ENCODE results near the gene ACSF2.
"Not testable (repeated sequence)": the region's sequence is repeated elsewhere in the genome, so short reads cannot be mapped to it uniquely, and the experiment has no call there.

Gene ACSF2

GRCh38 chr17:50465635-50466034, 39.6 kb downstream of the ACSF2 start:
- no peak for DNase-seq

DNA sequence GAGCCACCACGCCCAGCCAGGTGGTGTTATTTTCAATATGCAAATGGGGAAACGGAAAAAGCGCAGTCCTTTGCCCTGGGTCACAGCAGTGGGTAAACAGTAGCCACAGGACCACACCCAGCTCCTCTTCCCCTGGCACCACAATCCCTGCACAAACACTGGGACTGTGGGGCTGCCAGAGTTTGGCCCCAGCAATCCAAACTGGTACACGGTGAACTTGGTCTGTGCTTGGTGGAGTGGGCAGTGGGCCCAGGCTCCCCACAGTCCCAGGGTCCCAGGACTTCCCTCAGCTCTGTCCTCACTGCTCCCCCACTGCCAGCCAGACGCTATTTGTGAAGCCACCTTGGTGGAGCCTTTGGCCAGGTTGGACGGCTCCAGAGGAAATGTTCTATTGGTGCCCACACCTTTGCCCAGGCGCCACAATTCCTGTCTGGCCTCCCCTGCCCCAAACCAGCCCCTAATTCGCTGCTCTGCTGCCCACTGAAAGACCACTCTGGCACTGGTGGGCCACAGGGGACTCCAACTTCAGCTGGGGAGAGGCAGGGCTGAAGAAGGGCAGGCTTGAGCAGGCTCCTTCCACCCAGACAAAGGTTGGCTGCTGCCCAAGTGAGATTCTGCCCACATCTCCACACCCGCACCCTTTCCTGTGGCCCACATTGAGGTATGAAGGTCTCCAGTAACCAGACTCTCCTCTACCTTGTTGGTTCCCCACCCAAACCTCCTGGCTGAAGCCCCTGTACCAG, 40.5 kb downstream of the ACSF2 start:
- no peak for DNase-seq

DNA sequence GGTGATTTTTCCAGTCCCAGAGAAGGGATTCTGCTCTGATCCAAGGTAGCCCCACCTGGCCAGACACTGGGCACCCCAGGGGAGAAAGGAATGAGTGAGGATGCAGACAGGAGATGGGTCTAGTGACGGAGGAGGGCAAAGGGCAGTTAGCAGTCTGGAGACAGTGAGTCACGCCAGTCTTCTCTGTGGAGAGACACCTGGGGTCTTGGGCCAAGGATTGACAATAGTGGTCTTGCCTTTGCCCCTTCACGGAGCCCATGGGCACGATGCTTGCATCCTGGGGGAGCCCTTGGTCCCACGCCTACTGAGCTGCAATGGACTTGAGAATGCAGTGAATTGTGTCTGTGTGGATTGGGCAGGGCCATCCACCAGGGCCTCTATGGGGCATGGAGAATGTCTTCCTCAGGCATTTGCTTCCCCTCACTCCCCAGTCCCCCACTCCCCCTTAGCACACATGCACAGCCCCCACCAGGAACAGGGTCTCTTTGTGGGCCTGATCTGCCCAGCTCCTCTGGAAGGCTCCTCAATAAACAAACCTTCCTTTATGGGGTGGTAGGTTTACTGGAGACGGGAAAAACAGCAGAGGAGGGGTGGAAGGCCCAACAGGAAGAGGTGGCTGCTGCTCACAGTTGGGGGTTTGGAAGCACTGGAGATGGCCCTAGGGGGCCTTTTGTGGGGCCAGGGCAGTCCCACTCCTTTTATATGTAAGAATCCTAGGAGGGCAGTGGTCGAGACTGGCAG, 41.3 kb downstream of the ACSF2 start:
- no peak for DNase-seq

DNA sequence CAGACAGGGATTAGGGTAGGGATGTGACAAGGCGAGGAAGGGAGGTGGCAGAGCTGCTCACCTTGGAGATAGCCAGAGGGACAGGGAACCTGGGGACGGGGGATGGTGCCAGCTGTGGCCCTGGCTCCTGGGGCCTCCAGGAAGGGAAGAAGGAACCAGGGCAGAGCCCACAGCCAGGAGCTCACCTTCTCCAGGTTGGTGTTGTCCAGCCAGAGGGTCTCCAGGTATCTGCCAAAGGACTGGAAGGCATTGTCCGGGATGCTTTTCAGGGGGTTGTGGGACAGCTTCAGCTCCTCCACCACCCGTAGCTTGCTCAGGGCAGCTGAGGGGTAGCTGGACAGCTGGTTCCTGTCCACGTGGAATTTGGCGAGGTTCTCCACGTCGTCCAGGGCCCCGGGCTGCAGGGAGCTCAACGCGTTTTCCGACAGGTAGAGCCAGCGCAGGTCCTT, 41.9 kb downstream of the ACSF2 start:
- DNase-seq = no peak

DNA sequence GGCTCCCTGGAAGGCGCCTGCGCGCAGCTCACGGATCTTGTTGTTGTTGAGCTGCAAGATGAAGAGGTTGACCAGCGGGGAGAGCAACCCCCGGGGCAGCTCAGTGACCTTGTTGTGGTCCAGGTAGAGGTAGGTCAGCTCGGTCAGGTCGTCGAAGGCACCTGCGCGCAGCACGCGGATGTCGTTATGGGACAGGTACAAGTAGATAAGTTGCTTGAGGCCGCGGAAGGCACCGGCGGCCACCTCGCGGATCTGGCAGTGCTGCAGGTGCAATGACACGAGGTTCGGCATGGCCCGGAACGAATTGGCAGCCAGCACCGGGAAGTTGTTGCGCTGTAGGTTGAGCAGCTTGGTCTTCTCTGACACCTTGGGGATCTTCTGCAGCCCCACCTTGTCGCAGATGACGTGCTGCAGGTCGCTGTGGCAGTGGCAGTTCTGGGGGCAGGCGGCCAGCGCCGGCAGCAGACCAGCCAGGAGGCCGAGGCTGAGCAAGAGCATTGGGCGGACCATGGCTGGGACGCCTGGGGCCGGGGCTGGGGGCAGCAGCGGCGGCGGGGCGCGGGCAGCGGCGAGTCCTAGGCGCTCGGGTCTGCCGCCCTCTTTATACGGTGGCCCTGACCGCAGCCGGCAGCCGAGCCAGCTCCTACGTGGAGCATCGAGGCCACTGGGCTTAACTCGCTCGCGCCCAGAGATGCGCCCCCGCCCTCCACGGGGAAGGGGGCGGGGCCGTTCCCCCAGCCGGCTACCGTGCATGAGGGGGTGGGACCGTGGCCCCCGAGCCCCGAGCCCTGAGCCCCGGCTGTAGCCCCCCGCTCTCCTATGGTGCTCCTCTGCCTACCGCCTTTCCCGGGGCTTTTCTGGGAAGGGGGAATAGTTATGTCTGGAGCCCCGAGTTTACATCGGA, 42.5 kb downstream of the ACSF2 start, which contains the start of gene CHAD:
Gene CHAD (minus strand): TSS at position 577 of the 904 bp plus-strand sequence. CDS start 67 bp downstream, at position 510.
- DNase-seq = no peak

DNA sequence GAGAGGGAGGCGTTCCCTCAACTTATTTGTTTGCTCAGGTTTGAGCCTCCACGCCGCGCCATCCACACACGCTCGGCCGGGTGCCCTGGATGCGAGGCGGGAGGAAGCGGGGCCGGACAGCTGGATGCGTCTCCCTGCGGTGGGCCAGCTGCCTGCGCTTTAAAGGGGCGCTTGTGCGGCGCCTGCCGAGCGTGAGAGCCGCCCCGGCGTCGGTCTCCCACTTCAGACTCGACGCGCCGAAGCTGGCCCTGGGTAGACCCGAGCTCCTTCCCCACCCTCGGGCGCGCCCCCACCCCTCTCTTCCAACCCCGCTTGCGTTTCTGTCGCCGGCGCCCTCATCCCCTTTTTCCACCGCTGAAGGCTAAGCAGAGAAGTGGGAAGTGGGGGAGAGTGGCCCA, 43.2 kb downstream of the ACSF2 start:
- DNase-seq = no peak

DNA sequence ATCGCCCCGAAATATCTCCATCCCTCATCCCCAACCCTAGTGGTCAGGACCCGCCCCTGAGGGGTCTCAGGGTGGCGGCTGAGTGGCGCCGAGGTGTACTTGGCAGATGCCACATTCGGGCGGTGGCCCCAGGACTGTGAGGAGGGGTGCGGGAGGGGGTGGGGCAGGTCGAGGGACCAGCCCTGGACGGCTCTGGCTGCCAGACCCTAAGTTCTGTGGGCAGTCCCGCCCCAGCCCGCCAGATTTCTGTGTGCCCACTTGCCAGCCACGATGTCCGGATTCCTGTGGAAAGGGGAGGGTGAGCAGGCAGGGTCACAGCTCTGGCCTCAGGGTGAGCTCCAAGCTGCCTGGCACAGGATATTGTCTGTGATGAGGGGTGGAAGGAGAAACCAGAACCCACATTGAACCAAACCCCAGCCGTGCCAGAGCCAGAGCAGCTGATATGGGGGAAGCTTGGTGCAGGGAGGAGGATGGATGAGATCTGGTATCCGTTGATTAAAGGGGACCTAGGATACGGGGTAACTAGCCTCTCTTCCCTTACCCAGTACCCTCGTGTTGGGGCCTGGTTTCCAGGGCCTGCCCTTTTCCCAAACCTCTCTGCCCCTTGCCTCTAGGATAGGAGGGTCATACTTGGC, 43.8 kb downstream of the ACSF2 start:
- no peak for DNase-seq

DNA sequence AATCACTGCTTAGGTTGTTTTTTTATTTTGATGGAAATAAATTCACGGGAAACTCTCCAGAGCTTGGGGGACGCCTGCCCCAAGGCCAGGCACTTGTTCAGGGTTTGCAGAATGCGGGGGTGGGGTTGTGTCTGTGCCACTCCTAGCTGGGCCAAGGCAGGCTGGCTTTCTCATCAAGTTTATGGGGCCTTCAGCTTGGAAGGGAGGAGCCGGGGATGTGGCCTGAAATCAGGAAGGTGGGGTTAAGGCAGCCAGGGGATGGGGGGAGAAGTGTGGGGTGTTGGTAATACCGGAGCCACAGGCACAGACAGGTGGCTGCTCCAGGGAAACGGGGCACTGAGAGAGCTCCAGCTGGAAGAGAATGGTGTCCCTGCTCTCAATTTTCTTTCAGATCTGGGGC, 44.4 kb downstream of the ACSF2 start:
- no peak for DNase-seq

GRCh38 chr17:50471009-50471905, 45.2 kb downstream of the ACSF2 start:
- DNase-seq = no peak

- DNase-seq = no peak
Observed at GRCh38 chr17:50472286-50472685, 46.3 kb downstream of the ACSF2 start.

- DNase-seq = not testable (repeated sequence)
Observed at GRCh38 chr17:50472761-50473161, 46.7 kb downstream of the ACSF2 start.

GRCh38 chr17:50473901-50474300, 47.9 kb downstream of the ACSF2 start:
- DNase-seq = no peak

DNA sequence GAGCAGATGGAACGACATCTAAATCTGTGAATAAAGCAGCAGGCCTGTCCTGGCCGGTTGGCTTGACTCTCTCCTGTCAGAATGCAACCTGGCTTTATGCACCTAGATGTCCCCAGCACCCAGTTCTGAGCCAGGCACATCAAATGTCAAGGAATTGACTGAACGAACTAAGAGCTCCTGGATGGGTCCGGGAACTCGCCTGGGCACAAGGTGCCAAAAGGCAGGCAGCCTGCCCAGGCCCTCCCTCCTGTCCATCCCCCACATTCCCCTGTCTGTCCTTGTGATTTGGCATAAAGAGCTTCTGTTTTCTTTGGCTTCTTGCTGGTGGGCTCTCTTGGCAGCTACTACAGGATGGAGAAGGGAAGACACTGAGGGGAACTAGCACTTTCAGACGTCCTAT, 48.5 kb downstream of the ACSF2 start:
- DNase-seq = no peak

DNA sequence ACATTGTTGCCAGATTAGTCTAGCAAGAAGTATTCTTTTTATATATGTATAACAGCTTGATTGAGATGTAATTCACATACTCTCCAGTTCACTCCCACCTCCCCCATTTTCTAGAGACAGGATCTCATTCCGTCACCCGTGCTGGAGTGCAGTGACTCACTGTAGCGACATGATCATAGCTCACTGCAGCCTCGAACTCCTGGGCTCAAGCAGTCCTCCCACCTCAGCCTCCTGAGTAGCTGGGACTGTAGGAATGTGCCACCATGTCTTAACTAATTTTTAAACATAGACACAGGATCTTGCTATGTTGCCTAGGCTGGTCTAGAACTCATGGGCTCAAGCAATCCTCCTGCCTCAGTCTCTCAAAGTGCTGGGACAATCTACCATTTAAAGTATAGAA, 49.3 kb downstream of the ACSF2 start:
- no peak for DNase-seq

- DNase-seq = not testable (repeated sequence)
Observed at GRCh38 chr17:50475775-50476544, 49.9 kb downstream of the ACSF2 start.

GRCh38 chr17:50476545-50477315, 50.7 kb downstream of the ACSF2 start:
- DNase-seq = no peak

DNA sequence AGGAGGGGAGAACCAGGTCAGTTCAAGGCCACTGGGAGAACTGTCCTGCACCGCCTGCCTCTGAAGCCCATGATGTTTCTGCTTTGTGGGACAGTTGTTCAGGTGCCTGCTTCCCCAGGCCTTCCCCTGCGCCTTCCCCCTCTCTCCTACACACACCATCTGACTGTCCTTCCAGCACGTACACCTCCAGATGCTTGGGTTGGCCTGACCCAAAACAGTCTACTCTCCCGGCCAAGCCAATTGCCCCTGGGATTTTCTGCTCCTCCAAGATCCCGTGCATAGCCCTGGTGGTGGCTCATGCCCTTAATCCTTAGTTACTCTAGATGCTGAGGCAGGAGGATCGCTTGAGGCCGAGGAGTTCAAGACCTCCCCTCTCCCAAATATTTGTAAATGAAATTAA, 52.0 kb downstream of the ACSF2 start:
- no peak for DNase-seq

- peak; percentile 89 for DNase-seq
Observed at GRCh38 chr17:50478391-50479381, 52.7 kb downstream of the ACSF2 start, which contains the start of gene RSAD1. RSAD1 (plus strand) TSS chr17:50478860; CDS start chr17:50478885, 25 bp downstream.

Measured in DMS79 treated with DMSO at 0.1 percent for 48 hours (cell line).